Keratinocyte (primary cell): ENCODE data around the gene CARD6.

Experiments used
- CTCF ChIP-seq, 3 experiments: IDR thresholded peaks in 1 of 3; conservative IDR thresholded peaks in 1 of 3; optimal IDR thresholded peaks in 1 of 3; 2 replicates in 2 of 3; 3 replicates in 1 of 3; pipeline versions ENCODE3 to v1.5.1; 2011; ENCODE audit warnings: low read length in 3 of 3, mild to moderate bottlenecking in 3 of 3, moderate library complexity in 2 of 3, control low read depth in 1 of 3, inconsistent platforms in 1 of 3; ENCODE audit not compliant: insufficient read depth in 2 of 3; ENCODE audit errors: extremely low read depth in 1 of 3
- EZH2 ChIP-seq: IDR thresholded peaks from one replicate; pipeline ENCODE4 v1.6.1; 2012; ENCODE audit warnings: inconsistent platforms, mild to moderate bottlenecking, low read length, moderate library complexity

DNA sequence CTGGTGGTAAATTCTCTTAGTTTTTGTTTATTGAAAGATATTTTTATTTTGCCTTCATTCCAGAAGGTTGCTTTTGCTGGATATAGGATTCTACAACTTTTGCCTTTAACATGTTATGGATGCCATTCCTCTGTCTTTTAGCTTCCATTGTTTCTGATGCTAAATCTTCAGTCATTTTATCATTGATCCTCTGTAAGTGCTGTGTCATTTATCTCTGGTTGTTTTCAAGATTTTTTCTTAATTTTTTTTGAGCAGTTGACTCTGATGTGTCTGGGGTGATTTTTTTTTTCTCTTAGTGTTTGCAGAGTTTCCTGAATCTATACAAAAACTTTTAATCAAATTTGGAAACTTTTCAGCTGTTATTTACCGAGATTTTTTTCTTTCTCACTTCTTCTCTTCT lies 6.4 kb downstream of the CARD6 start:
- TF ChIP-seq CTCF (optimal IDR thresholded peaks at IDR 0.05 in 1 of 3, IDR thresholded peaks at IDR 0.05 in 1 of 3, conservative IDR thresholded peaks at IDR 0.05 in 1 of 3; ENCODE audit: extremely low read depth in 1 of 3, insufficient read depth in 2 of 3, low read length in 3 of 3): no peak
- TF ChIP-seq EZH2: no peak
